Left renal pelvis (tissue), 4 donors: ENCODE measurements around the gene MTO1. TPM values are rescaled to one million over a fixed set of nuclear protein-coding genes. Genes with fewer than 3 reads are reported as not detected.
"Not testable (repeated sequence)": the region's sequence is repeated elsewhere in the genome, so short reads cannot be mapped to it uniquely, and the experiment has no call there.

Source experiments
- DNase-seq, 4 donors: peaks; one replicate each; pipeline ENCODE4 v3.0.0-alpha.2; 2013; ENCODE audit warnings: low read depth in 4 of 4, low spot score in 3 of 4
- polyA plus RNA-seq, 4 donors: library from polyadenylated mRNA; unstranded; fragments of 120-200 nt; gene quantifications; one replicate each; pipeline ENCODE4 v1.2.1, GENCODE V29; 2013; ENCODE audit not compliant: insufficient read length in 4 of 4

MTO1 gene
- polyA plus RNA-seq, 4 donors = 22.5 to 35.1 (median 32.7) TPM

DNA sequence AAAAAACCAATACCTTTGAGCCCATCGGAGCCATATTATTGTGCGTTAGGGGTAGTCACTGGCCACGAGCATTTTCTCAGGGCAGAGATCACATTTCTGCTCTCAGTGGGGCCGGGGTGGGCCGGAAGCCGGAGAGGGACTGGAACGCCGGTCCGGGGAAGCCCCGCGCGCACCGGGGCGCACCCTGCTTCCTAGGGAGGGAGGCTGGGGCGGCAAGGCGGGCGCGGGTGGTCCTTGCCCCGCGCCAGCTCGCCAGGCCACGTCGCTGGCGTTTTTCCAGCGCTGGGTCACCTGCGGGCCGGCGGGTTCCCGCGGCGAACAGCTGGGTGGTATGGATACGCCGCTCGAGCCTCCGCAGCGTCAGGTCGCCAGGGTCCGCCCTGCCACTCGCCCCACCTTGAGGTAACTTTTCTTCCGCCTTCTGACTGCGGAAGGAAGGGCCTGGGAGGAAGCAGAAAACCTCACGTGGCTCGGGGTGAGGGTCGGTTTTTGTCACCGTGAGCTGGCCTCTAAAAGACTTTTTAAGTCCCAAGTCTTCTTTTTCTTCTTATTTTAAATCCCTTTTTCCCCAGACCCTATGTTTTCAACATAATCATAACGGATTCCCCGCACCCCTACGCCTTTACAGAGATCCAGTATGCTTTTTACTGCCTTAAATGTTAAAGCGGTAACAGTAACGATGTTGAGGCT is 62.0 kb downstream of the MTO1 start:
- peak; percentile 34 to 55 (median 43) for DNase-seq

DNA sequence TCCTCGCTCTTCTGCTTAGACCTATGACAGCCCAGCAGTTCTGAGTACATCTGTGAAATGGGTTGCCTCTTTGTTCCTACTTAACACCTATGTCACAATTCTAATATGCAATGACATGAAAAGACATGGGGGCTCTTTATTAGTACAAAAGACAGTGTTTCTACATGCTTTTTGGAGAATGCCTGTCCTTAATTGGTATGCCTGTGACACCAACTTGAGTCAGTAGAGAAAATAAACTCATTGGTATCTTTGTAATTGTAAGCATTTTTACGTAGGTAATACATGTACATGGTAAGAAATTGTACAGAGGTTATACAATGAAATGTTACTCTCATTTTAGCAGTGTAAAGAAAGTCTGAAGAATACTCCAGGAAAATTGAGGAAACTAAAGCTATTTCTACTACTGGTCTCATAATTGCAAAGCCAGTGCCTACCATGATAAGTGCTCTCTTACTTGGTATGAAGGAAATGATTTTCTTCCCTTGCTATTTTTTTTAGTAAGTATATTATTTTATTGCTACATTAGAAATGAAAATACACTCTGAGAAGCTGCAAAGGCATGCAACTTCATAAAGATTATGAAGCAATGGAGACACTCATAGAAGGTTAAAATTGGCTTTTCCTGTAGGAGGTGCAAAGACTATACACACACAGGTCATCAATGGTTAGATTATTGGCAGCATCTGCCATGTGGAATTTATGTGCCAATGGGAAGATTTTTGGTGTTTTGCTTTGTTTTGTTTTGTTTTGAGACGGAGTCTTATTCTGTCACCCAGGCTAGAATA is 64.2 kb downstream of the MTO1 start:
- no peak for DNase-seq

DNA sequence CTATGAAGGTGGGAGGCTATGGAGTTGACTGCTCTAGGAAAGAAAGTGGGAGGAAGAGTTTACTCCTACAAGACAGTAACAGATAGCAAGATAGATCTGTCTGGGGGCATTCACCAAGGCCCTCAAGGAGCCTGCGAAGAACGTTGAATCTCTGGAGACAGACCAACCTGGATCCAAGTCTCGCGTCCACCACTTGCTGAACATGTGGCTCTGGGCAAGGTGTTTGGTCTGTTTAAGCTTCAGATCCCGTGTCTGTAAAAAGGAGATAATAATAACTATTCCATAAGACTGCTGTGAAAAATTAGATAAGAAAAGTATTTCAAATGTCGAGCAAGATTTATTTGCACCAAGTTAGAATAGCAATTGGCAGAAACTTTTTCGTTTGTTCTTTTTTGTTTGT is 67.4 kb downstream of the MTO1 start:
- DNase-seq = no peak

DNA sequence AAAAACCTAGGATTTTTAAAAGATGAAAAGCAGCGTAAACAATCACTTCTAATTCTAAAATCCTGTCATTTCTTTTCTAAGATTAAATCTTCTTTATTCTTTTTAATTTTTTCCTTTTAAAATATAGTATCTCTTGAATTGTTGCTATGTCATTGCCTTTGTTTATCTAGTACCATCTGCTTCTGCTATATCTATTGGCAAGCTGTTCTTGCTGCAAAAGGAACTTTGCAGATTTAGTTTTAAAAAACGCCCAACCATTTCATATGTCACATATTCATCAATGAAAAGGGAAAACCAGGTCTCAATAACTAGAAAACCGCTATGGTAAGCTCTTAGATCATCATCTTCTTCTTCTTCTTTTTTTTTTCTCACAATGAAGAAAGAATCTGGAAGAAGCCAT is 70.8 kb downstream of the MTO1 start:
- DNase-seq = no peak

DNA sequence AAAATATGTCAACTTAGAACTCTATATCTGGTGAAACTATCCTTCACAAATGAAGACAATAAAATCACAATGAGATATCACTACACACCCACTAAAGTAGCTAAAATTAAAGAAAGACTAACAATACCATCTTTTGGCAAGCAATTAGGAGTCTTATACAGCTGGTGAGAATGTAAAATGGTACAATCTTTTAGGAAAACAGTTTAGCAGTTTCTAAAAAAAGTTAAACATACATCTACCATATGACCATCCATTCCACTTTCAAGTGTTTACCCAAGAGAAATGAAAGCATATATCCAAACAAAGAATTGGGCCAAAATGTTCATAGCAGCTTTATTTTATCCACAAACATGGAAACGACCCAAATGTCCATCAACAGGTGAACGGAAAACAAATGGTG is 73.1 kb downstream of the MTO1 start:
- DNase-seq = no peak

DNA sequence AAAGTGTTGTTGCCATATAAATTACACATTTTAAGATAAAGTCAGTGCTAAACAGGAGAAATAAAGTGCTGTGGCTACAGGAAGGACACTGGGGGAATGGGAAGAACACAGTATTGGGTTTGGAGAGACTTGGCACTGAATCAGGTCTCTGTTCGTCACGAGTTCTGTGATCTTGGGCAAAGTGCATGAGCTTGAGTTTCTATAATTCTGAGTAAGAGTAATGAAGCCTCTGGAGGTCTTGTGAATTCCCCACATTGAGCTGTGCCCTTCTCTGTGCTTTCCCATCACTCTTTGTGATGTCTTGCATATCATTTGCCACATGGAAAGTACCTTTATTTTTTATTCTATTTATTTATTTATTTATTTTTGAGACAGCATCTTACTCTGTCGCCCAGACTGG is 76.1 kb downstream of the MTO1 start:
- no peak for DNase-seq

DNA sequence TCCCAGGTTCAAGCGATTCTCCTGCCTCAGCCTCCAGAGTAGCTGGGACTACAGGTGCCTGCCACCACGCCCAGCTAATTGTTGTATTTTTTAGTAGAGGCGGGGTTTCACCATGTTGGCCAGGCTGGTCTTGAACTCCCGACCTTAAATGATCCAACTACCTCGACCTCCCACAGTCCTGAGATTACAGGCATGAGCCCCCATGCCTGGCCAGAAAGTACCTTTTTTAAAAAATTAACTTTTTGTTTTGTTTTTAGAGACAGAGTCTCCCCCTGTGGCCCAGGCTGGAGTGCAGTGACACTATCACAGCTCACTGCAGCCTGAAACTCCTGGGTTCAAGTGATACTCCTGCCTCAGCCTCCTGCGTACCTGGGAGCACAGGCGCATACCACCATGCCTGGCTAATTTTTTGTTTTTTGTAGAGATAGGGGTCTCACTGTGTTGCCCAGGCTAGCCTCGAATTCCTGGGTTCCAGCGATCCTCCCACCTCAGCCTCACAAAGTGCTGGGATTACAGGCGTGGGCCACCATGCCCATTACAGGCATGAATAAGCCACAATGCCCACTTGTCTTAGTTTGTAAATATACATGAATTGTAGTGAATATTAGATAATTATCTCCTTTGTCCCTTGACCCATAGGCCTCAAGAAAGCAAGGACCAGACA is 76.7 kb downstream of the MTO1 start:
- no peak for DNase-seq

DNA sequence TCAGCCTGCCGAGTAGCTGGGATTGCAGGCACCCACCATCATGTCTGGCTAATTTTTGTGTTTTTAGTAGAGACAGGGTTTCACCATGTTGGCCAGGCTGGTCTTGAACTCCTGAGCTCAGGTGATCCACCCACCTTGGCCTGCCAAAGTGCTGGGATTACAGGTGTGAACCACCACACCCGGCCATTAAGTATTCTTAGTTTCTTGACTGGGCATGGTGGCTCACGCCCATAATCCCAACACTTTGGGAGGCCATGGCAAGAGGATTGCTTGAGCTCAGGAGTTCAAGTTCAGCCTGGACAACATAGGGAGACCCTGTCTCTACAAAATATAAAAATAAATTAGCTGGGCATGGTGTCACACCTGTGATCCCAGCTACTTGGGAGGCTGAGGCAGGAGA is 80.9 kb downstream of the MTO1 start:
- DNase-seq = not testable (repeated sequence)

DNA sequence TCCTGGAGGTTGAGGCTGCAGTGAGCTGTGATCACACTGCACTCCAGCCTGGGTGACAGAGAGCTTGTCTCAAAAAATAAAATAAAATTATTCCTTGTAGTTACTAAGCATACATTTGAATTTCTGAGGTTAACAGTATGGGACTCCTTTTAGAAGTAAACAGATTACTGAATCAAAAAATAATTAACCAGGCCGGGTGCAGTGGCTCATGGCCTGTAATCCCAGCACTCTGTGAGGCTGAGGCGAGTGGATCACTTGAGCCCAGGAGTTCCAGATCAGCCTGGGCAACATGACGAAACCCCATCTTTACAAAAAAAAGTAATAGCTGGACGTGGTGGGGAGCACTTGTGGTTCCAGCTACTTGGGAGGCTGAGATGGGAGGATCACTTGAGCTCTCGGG is 81.4 kb downstream of the MTO1 start:
- DNase-seq = no peak

DNA sequence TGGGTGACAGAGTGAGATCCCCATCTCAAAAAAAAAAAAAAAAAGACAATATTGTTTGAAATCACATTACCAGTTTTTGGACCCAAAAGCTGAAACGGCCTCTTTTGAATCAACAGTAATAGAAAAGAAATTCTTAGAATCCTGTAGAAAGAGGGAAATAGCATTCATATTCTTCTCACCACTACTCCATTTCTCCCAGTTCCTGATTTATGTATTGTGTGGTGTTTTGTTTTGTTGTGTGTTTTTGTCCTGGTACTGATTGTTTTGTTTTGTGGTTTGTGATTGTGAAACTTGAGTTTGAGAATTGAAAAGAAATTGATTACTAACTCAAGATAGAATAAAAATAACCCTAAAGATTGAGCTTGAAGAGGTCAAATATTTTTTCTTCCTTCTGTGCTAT is 85.5 kb downstream of the MTO1 start:
- no peak for DNase-seq

DNA sequence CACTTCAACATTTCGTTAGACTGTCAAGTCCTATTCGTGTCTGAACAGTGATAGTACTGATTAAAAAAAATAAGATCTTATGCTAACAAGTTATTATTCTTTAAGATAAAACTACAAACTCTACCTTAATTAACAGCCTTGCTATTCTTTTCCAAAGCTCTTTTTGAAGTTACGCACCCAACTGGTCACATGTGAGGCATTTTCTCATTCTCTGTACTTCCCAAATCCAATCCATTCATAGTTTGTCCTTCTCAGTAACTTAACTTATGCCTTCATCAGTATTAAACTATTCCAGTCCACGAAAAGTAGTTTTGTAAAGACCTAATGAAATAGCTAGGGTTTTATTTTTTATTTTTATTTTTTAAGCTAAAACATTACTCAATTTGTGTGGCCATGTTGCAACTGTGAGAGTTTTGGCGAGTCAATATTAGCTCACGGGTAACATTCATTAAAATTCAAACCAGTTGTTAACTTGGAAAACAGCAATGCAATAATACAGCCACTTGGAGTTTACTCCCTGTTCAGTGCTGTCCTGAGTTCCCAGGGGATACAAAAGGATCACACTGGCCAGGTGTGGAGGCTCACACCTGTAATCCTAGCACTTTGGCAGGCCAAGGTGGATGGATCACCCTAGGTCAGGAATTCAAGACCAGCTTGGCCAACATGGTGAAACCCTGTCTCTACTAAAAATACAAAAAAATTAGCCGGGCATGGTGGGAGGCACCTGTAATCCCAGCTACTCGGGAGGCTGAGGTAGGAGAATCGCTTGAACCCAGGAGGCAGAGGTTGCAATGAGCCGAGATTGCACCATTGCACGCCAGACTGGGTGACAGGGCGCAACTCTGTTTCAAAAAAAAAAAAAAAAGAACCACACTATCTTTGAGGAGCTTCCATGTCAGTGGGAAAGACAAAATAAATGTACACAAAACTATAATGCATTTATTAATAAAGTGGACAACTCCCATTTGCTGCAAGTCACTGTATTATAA is 87.2 kb downstream of the MTO1 start:
- DNase-seq = no peak

DNA sequence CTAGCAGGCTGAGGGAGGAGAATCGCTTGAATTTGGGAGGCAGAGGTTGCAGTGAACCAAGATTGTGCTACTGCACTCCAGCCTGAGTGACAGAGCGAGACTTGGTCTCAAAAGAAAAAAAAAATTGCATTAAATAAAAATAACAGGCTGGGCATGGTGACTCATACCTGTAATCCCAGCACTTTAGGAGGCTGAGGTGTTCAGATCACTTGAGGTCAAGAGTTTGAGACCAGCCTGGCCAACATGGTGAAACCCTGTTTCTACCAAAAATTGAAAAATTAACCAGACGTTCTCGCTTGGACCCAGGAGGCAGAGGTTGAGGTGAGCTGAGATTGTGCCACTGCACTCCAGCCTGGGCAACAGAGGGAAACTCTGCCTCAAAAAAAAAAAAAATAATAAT is 89.6 kb downstream of the MTO1 start:
- not testable (repeated sequence) for DNase-seq

DNA sequence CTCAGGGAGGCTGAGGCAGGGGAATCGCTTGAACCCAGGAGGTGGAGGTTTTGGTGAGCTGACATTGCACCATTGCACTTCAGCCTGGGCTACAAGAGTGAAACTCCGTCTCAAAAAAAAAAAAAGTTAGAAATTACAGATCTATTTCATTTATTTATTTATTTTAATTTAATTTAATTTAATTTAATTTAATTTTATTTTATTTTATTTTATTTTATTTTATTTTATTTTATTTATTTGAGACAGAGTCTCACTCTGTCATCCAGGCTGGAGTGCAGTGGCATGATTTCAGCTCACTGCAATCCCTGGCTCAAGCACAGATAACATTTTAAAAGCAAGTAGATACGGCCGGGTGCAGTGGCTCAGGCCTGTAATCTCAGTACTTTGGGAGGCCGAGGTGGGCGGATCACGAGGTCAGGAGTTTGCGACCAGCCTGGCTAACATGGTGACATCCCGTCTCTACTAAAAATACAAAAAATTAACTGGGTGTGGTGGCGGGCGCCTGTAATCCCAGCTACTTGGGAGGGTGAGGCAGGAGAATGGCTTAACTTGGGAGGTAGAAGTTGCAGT is 93.9 kb downstream of the MTO1 start:
- DNase-seq = not testable (repeated sequence)

DNA sequence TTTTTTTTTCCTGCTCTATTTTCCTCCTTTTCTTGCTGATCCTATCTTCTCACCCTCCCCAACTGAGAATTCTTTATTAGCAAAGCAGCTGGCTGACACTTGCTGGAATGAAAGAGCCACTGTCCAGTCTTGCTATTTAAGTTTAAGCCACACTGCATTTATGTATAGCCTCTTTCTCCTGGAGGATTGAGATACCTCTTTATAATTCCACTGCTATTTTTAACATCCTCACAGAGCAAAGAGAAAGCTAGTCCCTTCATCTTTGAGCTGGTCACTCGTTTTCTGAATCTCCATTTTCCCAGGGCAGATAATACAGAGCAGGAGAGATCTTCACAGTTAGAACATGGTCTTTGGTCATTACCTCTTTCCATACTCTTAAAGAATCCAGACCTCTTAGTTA is 95.3 kb downstream of the MTO1 start:
- DNase-seq = no peak

Other genes starting within 250 kb of the MTO1 start
- gene KHDC1L, start 236.2 kb upstream of the MTO1 start, polyA plus RNA-seq = under 1 TPM in 3 of 4 donors, not detected in 1; 0.37 to 0.62 (median 0.43) TPM
- gene KHDC1, start 198.5 kb upstream of the MTO1 start, polyA plus RNA-seq = 1 to 10 TPM; 6.8 to 9.6 (median 7.9) TPM
- gene DPPA5, start 107.5 kb upstream of the MTO1 start, polyA plus RNA-seq = not detected
- under 1 TPM in 1 of 4 donors, not detected in 3; 0.15 TPM for gene KHDC3L, start 99.1 kb upstream of the MTO1 start, polyA plus RNA-seq
- gene OOEP, start 91.8 kb upstream of the MTO1 start, polyA plus RNA-seq = not detected
- gene DDX43, start 66.9 kb upstream of the MTO1 start, polyA plus RNA-seq = 1 to 10 TPM in 1 of 4 donors, under 1 TPM in 3; 0.74 to 1.2 (median 0.85) TPM
- 1 to 10 TPM; 2.8 to 4.8 (median 3.7) TPM for gene CGAS, start 9.4 kb upstream of the MTO1 start, polyA plus RNA-seq
- over 10,000 TPM; 18,197 to 22,410 (median 21,331) TPM for gene EEF1A1, start 59.3 kb downstream of the MTO1 start, polyA plus RNA-seq
- gene SLC17A5, start 192.3 kb downstream of the MTO1 start, polyA plus RNA-seq = 10 to 100 TPM; 17.6 to 28.3 (median 19.9) TPM
- 10 to 100 TPM; 11.8 to 32.7 (median 14.3) TPM for gene CD109, start 234.5 kb downstream of the MTO1 start, polyA plus RNA-seq